ENCODE data around the gene GLOD4.
"Not testable (repeated sequence)": the region's sequence is repeated elsewhere in the genome, so short reads cannot be mapped to it uniquely, and the experiment has no call there.

GLOD4 gene, protein sequence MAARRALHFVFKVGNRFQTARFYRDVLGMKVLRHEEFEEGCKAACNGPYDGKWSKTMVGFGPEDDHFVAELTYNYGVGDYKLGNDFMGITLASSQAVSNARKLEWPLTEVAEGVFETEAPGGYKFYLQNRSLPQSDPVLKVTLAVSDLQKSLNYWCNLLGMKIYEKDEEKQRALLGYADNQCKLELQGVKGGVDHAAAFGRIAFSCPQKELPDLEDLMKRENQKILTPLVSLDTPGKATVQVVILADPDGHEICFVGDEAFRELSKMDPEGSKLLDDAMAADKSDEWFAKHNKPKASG
- total RNA-seq, result 21.6 to 82.3 (median 62.9) reads per million in 18 experiments

DNA sequence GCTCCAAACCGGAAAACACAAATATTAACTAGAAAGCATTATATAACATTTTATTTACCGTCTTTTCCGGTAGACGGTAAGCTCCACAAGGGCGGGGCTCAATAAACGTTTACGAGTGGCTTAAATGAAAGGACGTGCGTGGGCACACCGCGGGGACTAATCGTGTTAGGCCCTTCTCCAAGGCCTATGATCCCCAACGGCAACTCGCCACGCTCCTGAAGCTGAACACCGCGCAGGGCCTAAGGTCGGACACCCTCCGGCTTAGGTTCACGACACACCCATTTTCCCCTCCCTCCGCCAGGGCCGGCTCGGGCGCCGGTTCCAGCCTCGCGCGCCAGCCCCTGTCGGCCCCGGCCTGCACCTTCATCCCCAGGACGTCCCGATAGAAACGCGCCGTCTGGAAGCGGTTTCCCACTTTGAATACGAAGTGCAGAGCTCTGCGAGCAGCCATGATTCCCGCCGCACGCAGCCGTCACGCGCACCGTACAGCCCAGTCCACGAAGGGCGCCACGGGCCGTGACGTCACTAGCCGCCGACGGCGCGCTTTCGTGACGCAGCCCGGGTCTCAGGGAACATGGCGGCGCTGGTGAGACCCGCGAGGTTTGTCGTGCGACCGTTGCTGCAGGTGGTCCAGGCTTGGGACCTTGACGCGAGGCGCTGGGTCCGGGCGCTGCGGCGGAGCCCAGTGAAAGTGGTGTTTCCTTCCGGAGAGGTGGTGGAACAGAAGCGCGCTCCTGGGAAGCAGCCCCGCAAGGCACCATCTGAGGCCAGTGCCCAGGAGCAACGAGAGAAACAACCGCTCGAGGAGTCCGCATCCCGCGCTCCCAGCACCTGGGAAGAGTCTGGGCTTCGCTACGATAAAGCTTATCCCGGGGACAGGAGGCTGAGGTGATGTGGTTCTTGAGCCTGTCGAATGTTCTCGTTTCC is at the start of gene GLOD4, which contains the start of gene MRM3:
TSS of gene GLOD4 (minus strand) at position 476 of the 927 bp plus-strand sequence. CDS start at position 451, 25 bp downstream.
TSS of gene MRM3 (plus strand) at position 549 of the 927 bp plus-strand sequence. CDS start at position 575, 26 bp downstream.
- peak; percentile 92 to 93 for DNase-seq

DNA sequence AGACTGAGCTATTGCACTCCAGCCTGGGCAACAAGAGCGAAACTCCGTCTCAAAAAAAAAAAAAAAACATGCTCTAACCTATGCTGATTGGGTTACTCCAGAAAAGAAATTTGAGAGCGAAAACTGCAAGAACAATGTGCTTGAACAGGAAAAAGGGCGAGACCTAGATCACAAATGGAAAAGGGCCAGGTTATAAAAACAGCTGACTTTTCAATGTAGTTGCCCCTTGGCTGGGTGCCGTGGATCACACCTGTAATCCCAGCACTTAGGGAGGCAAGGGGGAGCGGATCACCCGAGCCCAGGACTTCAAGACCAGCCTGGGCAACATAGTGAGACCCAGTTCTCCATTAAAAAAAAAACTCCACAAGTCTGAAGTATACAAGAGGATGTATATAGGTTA is 48.9 kb upstream of the GLOD4 start:
- no peak for DNase-seq

DNA sequence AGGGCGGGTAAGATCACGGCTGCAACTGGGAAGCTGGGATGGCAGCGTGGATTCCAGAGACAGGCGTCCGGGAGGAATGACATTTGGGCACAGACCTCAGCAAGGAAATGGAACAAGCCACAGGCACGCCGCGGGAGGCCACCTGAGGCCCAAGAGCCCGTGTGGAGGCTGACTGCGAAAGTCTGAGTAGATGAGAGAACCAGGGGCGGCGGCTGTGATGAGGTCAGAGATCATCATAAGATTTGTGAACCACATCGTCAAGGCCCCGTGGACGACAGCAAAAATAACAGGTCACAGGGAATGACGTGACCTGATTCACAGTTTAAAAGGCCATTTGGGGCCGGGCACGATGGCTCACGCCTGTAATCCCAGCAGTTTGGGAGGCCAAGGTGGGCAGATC is 48.3 kb upstream of the GLOD4 start:
- DNase-seq, result no peak

DNA sequence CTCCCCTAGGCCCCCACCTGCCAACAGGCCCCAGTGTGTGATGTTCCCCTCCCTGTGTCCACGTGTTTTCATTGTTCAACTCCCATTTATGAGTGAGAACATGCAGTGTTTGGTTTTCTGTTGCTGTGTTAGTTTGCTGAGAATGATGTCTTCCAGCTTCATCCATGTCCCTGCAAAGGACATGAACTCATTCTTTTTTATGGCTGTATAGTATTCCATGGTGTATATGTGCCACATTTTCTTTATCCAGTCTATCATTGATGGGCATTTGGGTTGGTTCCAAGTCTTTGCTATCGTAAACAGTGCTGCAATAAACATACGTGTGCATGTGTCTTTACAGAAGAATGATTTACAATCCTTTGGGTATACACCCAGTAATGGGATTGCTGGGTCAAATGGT is 47.5 kb upstream of the GLOD4 start:
- not testable (repeated sequence) for DNase-seq

DNA sequence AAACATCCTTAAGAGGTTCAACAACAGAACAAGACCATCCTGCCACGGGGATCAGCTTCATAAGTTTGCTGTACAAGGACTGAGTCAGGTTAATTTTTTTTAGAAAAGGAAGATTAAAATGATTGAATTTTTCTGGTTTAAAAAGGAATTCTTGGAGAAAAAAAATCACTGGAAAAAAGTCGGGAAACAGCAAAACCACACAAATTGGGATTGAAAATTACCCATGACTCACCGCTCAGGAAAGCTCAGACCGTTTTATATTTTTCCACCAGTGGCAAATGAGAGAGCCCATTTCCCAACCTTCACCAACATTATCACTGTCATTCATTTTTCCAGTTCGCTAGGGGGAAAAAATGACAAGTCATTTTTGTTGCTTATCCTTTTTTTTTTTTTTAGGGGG is 46.7 kb upstream of the GLOD4 start:
- no peak for DNase-seq

DNA sequence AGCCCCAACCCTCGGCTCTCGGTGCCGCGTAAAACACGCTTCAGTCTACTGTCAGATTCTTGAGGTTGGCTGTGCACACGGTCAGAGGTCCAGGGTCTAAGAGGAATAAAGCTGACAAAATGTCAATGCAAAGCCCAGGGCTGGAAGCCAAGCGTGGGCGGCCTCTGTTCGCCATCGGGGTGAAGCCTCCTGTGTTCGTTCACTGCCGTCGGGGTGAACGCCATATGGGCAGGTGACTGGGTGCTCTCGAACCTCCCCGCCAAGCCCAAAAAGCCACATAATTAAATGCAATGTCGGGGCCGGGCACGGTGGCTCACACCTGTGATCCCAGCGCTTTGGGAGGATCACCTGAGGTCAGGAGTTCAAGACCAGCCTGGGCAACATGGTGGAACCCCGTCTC is 44.7 kb upstream of the GLOD4 start:
- DNase-seq, result no peak

DNA sequence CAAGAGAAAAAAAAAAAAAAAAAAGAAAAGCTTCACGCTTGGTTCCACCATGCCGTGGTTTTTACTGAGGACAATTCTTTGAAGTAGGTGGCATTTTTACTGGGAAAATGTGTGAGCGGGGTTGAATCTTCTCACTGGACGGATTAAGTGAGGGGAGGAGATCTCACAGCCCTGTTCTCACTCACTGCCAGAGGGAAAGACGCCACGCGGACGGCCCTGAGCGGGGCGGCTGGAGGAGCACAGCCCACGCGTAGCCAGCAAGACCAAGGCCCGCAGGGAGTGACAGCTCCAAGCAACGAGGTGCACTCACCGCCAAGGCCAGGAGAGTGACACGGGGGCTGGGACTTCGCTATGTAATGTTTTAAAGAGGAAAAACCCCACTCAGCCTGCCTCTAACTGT is 43.1 kb upstream of the GLOD4 start:
- DNase-seq, result no peak

DNA sequence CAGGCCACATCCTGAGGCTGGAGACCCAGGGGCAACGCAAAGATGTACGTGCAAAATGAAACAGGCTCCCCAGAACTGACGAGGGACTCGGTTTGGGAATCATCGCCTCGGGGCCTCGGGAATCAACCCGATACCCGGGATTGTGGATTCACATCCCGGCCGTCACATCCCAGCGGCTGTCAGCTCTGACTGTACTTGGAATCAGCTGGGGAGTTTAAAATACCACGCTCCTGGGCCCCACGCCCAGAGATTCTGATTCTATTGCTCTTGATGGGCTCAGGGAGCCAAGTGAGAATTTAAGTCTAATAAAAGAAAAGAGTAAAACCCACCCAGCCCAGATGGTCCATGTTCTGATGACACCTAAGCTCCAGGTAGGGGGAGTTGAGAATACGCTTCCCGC is 42.3 kb upstream of the GLOD4 start:
- DNase-seq, result no peak

DNA sequence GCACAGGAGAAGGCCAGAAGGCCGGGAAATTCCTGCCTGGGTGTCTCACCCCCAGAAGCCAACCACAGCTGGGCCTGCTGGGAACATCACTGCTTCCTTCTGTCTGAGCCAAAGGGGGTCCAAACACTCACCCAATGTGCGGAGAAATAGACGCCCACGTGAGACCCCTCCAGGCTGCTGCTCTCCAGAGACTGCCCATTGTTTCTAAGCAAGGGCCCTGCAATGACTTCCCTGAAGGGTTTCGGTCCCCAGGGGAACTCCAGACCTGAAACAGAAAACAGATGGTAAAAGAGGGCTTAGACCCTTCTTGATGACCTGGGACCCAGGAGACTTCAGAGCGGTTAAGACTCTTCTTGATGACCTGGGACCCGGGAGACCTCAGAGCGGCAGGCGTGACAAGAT is 41.4 kb upstream of the GLOD4 start:
- DNase-seq, result no peak

DNA sequence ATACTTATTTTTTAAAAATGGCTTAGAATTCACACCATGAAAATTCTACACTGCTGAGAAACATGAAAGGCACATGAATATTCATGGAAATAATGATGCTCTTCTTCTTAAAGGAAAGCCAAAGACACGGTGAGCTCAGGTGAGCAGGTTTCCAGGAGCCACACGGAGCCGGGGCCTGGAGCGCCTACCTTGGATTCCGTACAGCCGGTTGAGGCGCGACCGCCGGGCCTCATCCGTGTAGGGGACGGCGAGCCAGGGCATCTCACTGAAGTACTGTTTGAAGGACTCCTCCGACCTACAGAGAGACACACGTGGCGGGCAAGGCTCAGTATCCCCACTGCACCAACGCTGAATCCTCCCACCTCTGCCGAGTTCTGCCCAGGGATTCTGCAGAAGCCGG is 37.2 kb upstream of the GLOD4 start:
- no peak for DNase-seq

DNA sequence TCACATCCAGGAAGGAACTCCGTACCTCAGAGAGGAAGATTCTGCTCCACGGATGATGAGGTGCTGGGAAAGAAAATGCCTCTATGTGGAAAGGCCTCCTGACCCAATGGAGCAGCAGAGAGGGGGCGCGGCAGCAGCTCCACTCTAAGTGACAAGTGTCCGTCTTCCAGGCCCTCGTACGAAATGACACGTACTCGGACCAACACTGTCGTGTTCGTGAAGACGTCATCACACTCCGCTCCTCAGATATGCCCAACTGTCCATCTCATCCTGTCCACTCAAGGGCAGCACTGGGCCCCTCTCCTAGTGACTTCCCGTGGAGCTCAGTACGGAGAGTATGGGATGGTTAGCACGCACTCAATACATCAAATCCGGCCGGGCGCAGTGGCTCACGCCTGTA is 32.3 kb upstream of the GLOD4 start:
- no peak for DNase-seq

DNA sequence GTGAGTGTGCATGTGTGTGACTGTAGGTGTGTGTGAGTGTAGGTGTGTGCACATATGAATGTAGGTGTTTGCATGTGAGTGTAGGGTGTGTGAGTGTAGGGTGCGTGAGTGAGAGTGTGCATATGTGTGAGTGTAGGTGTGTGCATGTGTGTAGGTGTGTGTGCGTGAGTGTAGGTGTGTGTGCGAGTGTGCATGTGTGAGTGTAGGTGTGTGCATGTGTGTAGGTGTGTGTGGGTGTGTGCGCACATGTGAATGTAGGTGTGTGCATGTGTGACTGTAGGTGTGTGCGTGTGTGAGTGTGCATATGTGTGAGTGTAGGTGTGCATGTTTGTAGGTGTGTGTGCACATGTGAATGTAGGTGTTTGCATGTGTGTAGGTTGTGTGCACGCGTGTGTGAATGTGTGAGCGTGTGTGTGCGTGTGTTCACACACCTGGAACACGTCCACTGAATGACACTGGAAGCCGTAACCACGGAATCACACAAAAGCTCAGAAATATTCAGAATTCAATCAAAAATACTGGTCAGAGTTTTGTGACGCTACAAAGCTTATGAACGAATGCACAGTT is 30.6 kb upstream of the GLOD4 start:
- DNase-seq, result no peak

DNA sequence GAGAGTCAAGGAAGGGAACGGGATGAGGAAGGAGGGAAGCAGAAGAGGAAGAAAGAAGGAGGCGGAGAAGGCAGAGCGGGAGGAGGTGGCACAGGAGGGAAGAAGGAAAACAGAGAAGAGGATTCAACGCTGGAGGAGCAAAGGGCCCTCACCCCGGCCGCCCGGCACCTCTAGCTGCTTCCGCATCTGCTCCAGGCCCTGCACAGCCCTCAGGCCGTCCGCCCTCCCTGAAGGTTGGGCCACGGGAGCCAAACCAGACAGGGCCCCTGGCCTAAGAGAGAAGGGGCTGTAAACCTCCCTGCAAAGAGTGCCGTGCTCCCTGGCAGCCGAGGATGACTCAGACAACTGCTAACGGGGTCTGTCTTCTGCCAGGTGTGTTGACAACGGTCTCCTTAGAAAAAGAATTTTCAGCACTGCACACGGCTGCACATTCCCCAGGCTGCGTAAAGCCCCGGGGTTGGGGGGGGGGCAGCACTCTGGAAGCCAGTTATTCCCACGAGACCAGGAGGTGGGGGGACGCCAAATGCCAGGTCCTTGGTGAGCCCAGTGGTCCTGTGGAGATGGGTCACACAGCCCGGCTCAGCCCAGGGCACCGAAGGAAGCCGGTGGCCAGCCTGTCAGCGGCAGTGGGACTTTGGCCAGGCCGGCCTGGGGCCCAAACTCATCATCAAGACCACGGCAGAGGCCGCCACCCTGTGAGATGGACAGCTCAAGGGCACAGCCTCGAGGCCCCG is 29.1 kb upstream of the GLOD4 start:
- no peak for DNase-seq

DNA sequence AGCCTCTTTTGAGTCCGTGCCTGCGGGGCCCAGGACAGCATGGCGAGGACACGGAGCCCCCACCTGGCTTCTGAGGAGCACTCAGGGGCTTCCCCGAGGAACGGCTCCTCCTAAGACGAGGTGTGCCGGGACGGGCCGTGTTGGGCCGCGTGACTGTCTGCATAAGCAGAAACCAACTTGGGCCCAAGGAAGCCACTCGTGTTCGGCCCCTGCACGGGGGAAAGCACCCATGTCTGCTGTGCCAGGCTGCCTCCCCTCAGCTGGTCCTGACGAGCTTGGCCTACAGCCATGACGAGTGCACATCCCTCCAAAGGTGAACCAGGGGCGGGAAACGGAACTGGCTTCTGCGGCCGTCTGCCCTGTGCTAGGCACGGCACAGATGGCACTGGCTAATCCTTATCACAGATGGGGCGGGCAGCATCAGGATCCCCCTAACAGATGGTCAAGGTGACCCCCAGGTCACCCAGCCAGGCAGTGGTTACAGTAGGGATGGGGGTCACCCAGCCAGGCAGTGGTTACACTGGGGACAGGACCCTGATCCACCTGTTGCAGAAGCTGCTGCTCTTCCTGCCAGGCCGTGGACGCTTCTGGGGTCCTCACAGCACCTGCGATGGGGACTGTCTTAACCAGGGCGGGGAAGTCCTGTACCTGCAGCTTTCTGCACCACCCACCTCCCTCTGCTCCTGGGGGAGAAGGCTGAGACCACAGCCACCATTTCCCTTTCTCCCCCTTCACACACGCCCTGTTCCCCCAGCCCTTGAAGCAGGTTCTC is 25.6 kb upstream of the GLOD4 start:
- DNase-seq, result no peak

DNA sequence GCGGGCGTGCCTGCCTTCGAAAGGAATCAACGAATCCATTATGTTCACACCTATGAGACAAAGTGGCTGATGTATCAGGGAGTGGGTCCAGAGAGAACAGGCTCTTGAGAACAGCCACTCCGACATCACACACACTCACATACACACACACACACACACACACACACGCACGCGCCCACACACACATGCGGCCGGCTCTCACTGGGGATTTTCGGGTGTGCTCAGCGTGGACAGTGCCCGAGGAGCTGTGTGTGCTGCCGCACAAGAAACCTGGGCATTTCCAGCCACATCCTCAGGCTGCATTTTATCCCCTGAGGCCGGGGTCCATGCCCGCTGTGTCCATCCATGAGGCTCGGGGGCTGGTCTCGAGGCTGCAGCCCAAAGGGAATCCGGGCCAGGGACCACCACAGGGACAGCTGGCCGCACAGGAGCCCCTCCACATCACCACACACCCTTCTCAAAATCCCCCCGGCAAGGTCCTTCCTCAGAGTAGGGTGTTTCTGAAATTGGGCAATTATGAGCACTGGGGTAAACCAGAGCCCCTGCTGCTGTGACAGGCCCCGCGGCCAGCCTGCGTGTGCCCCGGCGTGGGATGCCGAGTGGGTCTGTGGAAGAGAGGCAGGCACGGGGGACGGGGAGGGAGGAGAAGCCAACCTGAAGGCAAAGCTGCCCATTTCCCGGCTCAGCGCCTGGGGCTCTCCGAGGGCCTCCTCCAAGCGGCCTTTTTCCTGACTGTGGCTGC is 24.9 kb upstream of the GLOD4 start:
- no peak for DNase-seq

DNA sequence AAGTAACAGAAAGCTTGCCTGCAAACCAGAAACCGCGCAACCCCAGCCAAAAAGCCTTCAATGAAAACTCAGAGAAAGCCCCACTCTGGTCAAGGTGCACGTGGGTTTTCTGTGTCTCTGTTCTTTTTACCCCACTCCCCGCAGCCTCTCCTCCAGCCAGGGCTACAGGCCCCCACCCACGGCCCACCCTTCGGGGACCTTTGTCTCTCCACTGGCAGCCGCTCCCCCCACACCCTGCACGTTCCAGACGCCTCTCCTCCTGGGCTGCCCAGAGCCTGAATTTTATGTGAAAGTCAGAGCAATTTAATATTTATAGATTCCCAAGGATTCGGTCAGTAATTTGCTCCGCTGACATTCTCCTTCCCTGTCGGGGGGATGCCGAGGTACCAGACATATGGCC is 24.3 kb upstream of the GLOD4 start:
- no peak for DNase-seq

DNA sequence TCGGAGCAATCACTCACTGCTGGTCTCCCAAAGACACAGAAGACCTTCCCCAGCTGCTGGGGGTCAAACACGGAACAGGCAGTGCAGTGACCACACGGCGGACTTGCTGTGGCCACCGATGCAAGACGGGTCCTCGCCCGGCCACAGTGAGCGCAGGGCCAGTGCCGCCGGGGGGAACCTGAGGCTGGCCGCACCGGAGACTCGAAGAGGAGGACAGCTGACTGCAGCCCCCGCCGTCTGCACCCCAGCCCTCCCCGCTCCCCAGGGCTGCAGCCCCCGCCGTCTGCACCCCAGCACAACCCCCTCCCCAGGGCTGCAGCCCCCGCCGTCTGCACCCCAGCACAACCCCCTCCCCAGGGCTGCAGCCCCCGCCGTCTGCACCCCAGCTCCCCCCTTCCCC is 23.8 kb upstream of the GLOD4 start:
- DNase-seq, result not testable (repeated sequence)

DNA sequence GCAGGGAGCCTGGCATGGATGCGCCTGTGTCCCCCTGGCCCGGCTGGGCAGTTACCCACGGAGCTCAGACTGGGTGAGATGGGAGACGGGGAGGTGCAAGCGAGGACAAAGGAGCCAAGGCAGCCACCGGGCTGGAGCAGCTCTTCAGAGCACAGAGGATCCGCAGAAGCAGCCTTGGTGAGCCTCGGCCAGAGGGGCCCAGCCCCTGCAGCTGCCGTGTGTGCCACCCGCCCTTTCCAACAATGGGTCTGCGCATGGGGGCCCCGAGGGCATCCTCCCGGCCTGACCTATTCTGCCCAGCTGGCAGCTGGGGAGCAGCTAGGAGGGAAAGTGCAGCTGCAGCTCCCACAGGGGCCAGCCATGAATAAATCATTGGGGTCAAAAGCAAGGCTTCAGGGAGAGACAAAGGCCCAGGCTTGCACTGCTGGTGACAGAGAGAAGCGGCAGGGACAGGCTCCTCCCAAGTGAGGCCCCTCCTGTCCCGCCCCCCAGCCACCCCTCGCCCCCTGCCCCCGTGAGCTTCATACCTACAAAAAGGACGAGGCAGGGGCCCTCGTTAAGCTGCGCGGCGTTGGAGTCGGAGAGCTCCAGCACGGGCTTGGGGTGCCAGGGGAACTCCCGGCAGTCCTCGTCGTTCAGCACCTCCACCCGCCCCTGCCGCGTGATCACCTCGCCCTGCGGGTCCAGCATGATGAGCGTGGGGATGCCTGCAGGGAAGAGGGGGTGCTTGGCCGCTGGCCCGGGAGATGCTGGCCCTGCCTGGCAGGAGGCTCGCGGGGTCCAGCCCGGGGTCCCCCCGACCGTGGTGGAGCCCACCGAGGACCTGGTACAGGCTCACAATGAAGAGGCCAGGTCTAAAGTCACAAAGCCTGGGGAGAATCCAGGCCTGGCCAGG is 22.7 kb upstream of the GLOD4 start:
- DNase-seq, result no peak

DNA sequence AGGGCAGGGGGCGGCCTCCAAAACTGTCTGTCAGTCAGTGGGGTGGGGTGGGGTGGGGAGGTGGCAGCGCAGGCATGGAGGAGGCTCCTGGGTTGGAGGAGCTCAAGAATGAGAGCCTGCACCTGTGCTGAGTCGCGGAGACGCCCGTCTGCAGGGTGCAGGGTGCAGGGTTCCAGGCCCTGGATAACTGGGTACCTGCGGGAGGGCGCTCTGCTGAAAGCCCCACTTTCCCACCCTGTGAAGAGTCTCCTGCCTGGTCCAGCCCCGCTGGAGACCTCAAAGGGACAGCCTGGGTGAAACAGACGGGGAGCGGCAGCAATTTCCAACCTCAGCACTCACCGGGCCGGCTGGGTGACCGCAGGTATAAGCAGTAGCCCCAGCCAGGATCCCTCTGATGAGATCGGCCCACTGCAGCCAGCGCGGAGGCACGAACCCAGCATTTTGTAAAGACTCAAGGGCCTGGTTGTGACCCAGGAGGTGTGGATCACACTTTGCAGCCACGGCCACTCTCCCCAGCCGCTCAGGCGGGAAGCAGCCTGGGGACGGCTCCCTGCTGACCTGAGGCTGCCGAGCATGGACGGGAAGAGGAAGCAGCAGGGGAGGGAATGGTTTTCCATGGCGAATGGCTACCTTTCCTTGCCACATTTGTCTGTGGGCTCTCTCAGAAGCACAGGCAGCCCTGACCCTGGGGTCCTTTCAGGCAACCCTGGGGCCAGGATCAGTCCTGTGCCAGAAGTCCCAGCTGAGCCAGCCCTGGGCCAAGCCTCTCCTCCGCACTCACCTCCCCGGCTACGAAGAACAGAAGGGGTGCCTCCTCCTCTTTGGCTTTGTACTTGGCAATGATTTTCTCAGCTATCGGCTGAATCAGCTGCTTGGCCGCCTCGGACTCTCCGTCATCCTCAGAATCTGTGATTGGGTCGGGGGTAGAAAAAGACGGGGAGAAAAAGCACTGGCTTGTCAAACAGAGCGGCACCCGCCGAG is 21.1 kb upstream of the GLOD4 start:
- no peak for DNase-seq
